CD14-positive monocyte (primary cell): Measurements from ENCODE around the gene IRX3. TPM values are rescaled to one million over a fixed set of nuclear protein-coding genes. Genes with fewer than 3 reads are reported as not detected.

ENCODE experiments used
- DNase-seq, 3 donors: peaks; one replicate each; pipeline ENCODE4 v3.0.0-alpha.2; 2011 to 2022
- H2AFZ ChIP-seq: 2 replicates; pipeline ENCODE4 v1.6.0; 2012; ENCODE audit warnings: mild to moderate bottlenecking, low read depth, low read length, inconsistent platforms; ENCODE audit not compliant: insufficient read depth, poor library complexity, severe bottlenecking
- H3K27ac ChIP-seq, 2 donors: 1 replicate in 1 of 2; 2 replicates in 1 of 2; pipeline ENCODE4 v1.5.1; 2012 to 2013; ENCODE audit warnings: low read length in 2 of 2, control low read depth in 1 of 2, inconsistent platforms in 1 of 2, low read depth in 1 of 2, mild to moderate bottlenecking in 1 of 2
- H3K27me3 ChIP-seq, 2 donors: one replicate each; pipeline versions ENCODE4 v1.6.0 to v1.6.1; 2011 to 2013; ENCODE audit warnings: low read length in 2 of 2; ENCODE audit not compliant: control insufficient read depth in 2 of 2, insufficient read depth in 2 of 2
- H3K36me3 ChIP-seq, 2 donors: replicated peaks in 1 of 2; 1 replicate in 1 of 2; 2 replicates in 1 of 2; pipeline versions ENCODE4 v1.5.1 to v1.6.1; 2012 to 2013; ENCODE audit warnings: low read length in 2 of 2, control low read depth in 1 of 2, inconsistent platforms in 1 of 2, mild to moderate bottlenecking in 1 of 2; ENCODE audit not compliant: insufficient read depth in 2 of 2, control insufficient read depth in 1 of 2
- H3K4me1 ChIP-seq, 2 donors: 1 replicate in 1 of 2; 2 replicates in 1 of 2; pipeline versions ENCODE4 v1.5.1 to v1.6.1; 2012 to 2013; ENCODE audit warnings: low read length in 2 of 2, control low read depth in 1 of 2, inconsistent platforms in 1 of 2, mild to moderate bottlenecking in 1 of 2, moderate library complexity in 1 of 2; ENCODE audit not compliant: insufficient read depth in 2 of 2, control insufficient read depth in 1 of 2
- H3K4me2 ChIP-seq: replicated peaks from 2 replicates; pipeline ENCODE3; 2012; ENCODE audit warnings: low read length, moderate library complexity, mild to moderate bottlenecking; ENCODE audit not compliant: poor library complexity, severe bottlenecking; ENCODE audit errors: extremely low read depth
- H3K4me3 ChIP-seq, 3 experiments: fragments of 200-600 bp in 1 of 3; sonication (generic) in 1 of 3; replicated peaks in 1 of 3; 1 replicate in 2 of 3; 2 replicates in 1 of 3; pipeline ENCODE4 v1.5.1; 2011 to 2013; ENCODE audit warnings: low read length in 3 of 3, mild to moderate bottlenecking in 3 of 3, control low read depth in 2 of 3, low read depth in 2 of 3, inconsistent platforms in 1 of 3, moderate library complexity in 1 of 3
- H3K79me2 ChIP-seq: 2 replicates; pipeline ENCODE4 v1.6.0; 2012; ENCODE audit warnings: mild to moderate bottlenecking, control low read depth, inconsistent platforms, low read length, moderate library complexity; ENCODE audit not compliant: insufficient read depth
- H3K9ac ChIP-seq: 2 replicates; pipeline ENCODE4 v1.6.0; 2017; ENCODE audit warnings: low read length, mild to moderate bottlenecking; ENCODE audit not compliant: insufficient read depth, poor library complexity, severe bottlenecking
- H3K9me3 ChIP-seq, 2 donors: replicated peaks in 1 of 2; 1 replicate in 1 of 2; 2 replicates in 1 of 2; pipeline versions ENCODE4 v1.5.1 to v1.6.1; 2012 to 2013; ENCODE audit warnings: low read length in 2 of 2, control low read depth in 1 of 2; ENCODE audit not compliant: control insufficient read depth in 1 of 2, insufficient read depth in 1 of 2
- H4K20me1 ChIP-seq: 2 replicates; pipeline ENCODE4 v1.6.0; 2012; ENCODE audit warnings: mild to moderate bottlenecking, low read length, control low read depth, moderate library complexity; ENCODE audit not compliant: insufficient read depth
- H3K27ac Mint-ChIP-seq, 7 donors: one replicate each; pipeline ENCODE4 v1.8.0; 2020; ENCODE audit warnings: mild to moderate bottlenecking in 7 of 7, mixed read lengths in 7 of 7, moderate library complexity in 6 of 7, inconsistent platforms in 2 of 7
- H3K27me3 Mint-ChIP-seq, 3 donors: one replicate each; pipeline ENCODE4 v1.8.0; 2021 to 2022; ENCODE audit warnings: low read depth in 3 of 3, mild to moderate bottlenecking in 3 of 3, mixed read lengths in 3 of 3, moderate library complexity in 3 of 3, inconsistent platforms in 1 of 3
- H3K36me3 Mint-ChIP-seq, 2 donors: one replicate each; pipeline ENCODE4 v1.8.0; 2020; ENCODE audit warnings: mixed read lengths in 2 of 2, inconsistent platforms in 1 of 2, mild to moderate bottlenecking in 1 of 2
- H3K4me1 Mint-ChIP-seq: one replicate; pipeline ENCODE4 v1.8.0; 2020; ENCODE audit warnings: mild to moderate bottlenecking, mixed read lengths
- H3K4me3 Mint-ChIP-seq, 2 donors: one replicate each; pipeline ENCODE4 v1.8.0; 2020; ENCODE audit warnings: mild to moderate bottlenecking in 2 of 2, mixed read lengths in 2 of 2, moderate library complexity in 1 of 2
- H3K9me3 Mint-ChIP-seq, 7 donors: one replicate each; pipeline ENCODE4 v1.8.0; 2020 to 2022; ENCODE audit warnings: mixed read lengths in 7 of 7, mild to moderate bottlenecking in 6 of 7, moderate library complexity in 6 of 7, inconsistent platforms in 2 of 7
- CTCF ChIP-seq: fragments of 200-600 bp; IDR thresholded peaks from one replicate; pipeline ENCODE4 v1.8.0; 2022; ENCODE audit warnings: antibody characterized with exemption, mild to moderate bottlenecking
- whole genome bisulfite sequencing: methylation state at CpG from one replicate; pipeline ENCODE4 v1.1.5; 2013; ENCODE audit warnings: missing lambda C conversion rate; ENCODE audit not compliant: insufficient coverage; 5-methylcytosine and 5-hydroxymethylcytosine counted together
- intact Hi-C, 2 donors: fragments of 100-400 bp; cut with micrococcal nuclease; formaldehyde crosslinking; loops; one replicate each; pipeline versions ENCODE4 v1.15.0 to v1.15.1; 2023
- polyA plus RNA-seq, 3 donors: library from polyadenylated mRNA; depleted of rRNA in 1 of 3; unstranded in 2 of 3; stranded (reverse) in 1 of 3; fragments of 300-500 nt in 2 of 3; fragments of >200 nt in 1 of 3; fragmentation: Illumina TruSeq in 2 of 3; gene quantifications; 1 replicate in 2 of 3; 2 replicates in 1 of 3; pipeline ENCODE4 v1.2.3, GENCODE V29; 2012 to 2021

Gene IRX3
- polyA plus RNA-seq, 3 donors: not detected

- 14% methylated on average over 1 of the region's 4 CpGs for WGBS
- Histone ChIP-seq H3K36me3 (no peaks in the 10 kb centered on the region), H4K20me1 (no peaks in the 10 kb centered on the region), H3K9ac (no peak overlapping the region), H3K4me2 (peak overlapping the region; percentile 26), H3K9me3 (peaks cover 0 to 4% of the 10 kb centered on the region in 2 donors), H2AFZ (no peak overlapping the region), H3K27me3 (no peaks in the 10 kb centered on the region), H3K79me2 (no peaks in the 10 kb centered on the region), H3K4me3 (no peak overlapping the region), H3K4me1 (peaks cover 29 to 31% of the 10 kb centered on the region in 2 donors), H3K27ac (no peak overlapping the region)
- intact Hi-C loops: no loop called here
- peak; percentile 54 to 83 (median 63) for DNase-seq
- H3K27ac Mint-ChIP-seq: peak overlapping the region in 5 of 7 donors; percentile 18 to 64 (median 41)
- peaks cover 2 to 9% (median 6%) of the 10 kb centered on the region in 7 donors for H3K9me3 Mint-ChIP-seq
- H3K27me3 Mint-ChIP-seq: peaks cover 3 to 7% (median 4%) of the 10 kb centered on the region in 3 donors
- H3K36me3 Mint-ChIP-seq: no peaks in the 10 kb centered on the region
- no peak for TF ChIP-seq CTCF
- H3K4me1 Mint-ChIP-seq: peaks cover 37% of the 10 kb centered on the region
- peak overlapping the region in 1 of 2 donors; percentile 56 for H3K4me3 Mint-ChIP-seq
These were observed 20.1 kb downstream of the IRX3 start for GRCh38 chr16:54266363-54266955.

- peak in 1 of 3 donors; percentile 28 for DNase-seq
- Histone ChIP-seq H3K36me3 (no peaks in the 10 kb centered on the region), H4K20me1 (no peaks in the 10 kb centered on the region), H3K4me1 (peaks cover 29 to 31% of the 10 kb centered on the region in 2 donors), H3K27ac (no peak overlapping the region), H3K27me3 (no peaks in the 10 kb centered on the region), H3K4me3 (no peak overlapping the region), H3K79me2 (no peaks in the 10 kb centered on the region), H3K9me3 (peaks cover 0 to under 1% of the 10 kb centered on the region in 2 donors), H3K4me2 (no peak overlapping the region), H3K9ac (no peak overlapping the region), H2AFZ (no peak overlapping the region)
- Mint-ChIP-seq H3K4me1 (peaks cover 37% of the 10 kb centered on the region), H3K9me3 (peaks cover 0 to 7% (median 5%) of the 10 kb centered on the region in 7 donors), H3K36me3 (no peaks in the 10 kb centered on the region), H3K4me3 (no peak overlapping the region), H3K27me3 (peaks cover 3 to 7% (median 4%) of the 10 kb centered on the region in 3 donors), H3K27ac (peak overlapping the region in 5 of 7 donors; percentile 9 to 58 (median 47))
- no peak for TF ChIP-seq CTCF
- intact Hi-C loops: no loop called here
- 91% methylated on average over 7 of the region's 7 CpGs for whole genome bisulfite sequencing
These were observed 20.9 kb downstream of the IRX3 start for GRCh38 chr16:54265575-54266107.
